Tibial nerve (tissue), 4 donors: ENCODE data around the gene CADPS2. TPM values are rescaled to one million over a fixed set of nuclear protein-coding genes. Genes with fewer than 3 reads are reported as not detected.

ENCODE experiments used
- DNase-seq, 2 donors: peaks; one replicate each; pipeline ENCODE4 v3.0.0-alpha.2; 2019; ENCODE audit warnings: low spot score in 2 of 2
- H3K27ac ChIP-seq, 4 donors: fragments of 200-600 bp; sonication (generic) in 3 of 4; one replicate each; pipeline ENCODE4 v1.5.1; 2017 to 2019; ENCODE audit warnings: mild to moderate bottlenecking in 1 of 4
- H3K27me3 ChIP-seq, 2 donors: fragments of 200-600 bp; sonication (generic) in 1 of 2; one replicate each; pipeline versions ENCODE4 v1.5.1 to v1.6.0; 2017 to 2019
- H3K36me3 ChIP-seq, 3 donors: fragments of 200-600 bp; sonication (generic); one replicate each; pipeline ENCODE4 v1.5.1; 2018 to 2019
- H3K4me1 ChIP-seq, 4 donors: fragments of 200-600 bp; sonication (generic) in 3 of 4; one replicate each; pipeline ENCODE4 v1.5.1; 2017 to 2019
- H3K4me3 ChIP-seq, 4 donors: fragments of 200-600 bp; sonication (generic) in 3 of 4; one replicate each; pipeline ENCODE4 v1.5.1; 2017 to 2019; ENCODE audit warnings: mild to moderate bottlenecking in 1 of 4, moderate library complexity in 1 of 4
- H3K9me3 ChIP-seq, 4 donors: fragments of 200-600 bp; sonication (generic) in 3 of 4; one replicate each; pipeline ENCODE4 v1.5.1; 2017 to 2019
- EP300 ChIP-seq, 2 donors: sonication (generic); formaldehyde crosslinking; IDR thresholded peaks; one replicate each; pipeline ENCODE4 v1.6.1; 2017; ENCODE audit warnings: antibody characterized with exemption in 2 of 2, mild to moderate bottlenecking in 1 of 2
- POLR2A ChIP-seq, 2 donors: fragments of 450-650 bp; IDR thresholded peaks; one replicate each; pipeline ENCODE4 v1.6.1; 2017; ENCODE audit warnings: antibody characterized with exemption in 2 of 2, mild to moderate bottlenecking in 2 of 2, moderate library complexity in 2 of 2
- WGBS, 2 donors: methylation state at CpG; one replicate each; pipeline ENCODE4 v1.1.5; 2018; 5-methylcytosine and 5-hydroxymethylcytosine counted together
- total RNA-seq, 4 donors: library from RNA; depleted of rRNA; stranded (reverse); fragments of >200 nt; gene quantifications; one replicate each; pipeline ENCODE4 v1.1.0, GENCODE V29; 2016
- TF ChIP-seq, protein P1 (sequence below), 5 experiments: fragments of 200-600 bp in 3 of 5; fragments of 450-650 bp in 2 of 5; sonication (generic) in 3 of 5; IDR thresholded peaks; one replicate each; pipeline ENCODE4 v1.5.1; 2016 to 2019; ENCODE audit warnings: antibody characterized with exemption in 5 of 5, mild to moderate bottlenecking in 3 of 5, moderate library complexity in 2 of 5

Gene CADPS2
- total RNA-seq, 4 donors from 2014 or later: 20.3 to 44.4 (median 27.1) TPM

GRCh38 chr7:122902751-122903495 lies 16.7 kb upstream of the CADPS2 start:
- no peaks in the 10 kb centered on the region for H3K9me3 ChIP-seq
- no peaks in the 10 kb centered on the region for H3K27me3 ChIP-seq
- WGBS, 2 donors: 87 to 88% methylated on average over 5 of the region's 5 CpGs
- H3K27ac ChIP-seq: no peak overlapping the region
- H3K36me3 ChIP-seq: no peaks in the 10 kb centered on the region
- TF ChIP-seq, protein P1, sequence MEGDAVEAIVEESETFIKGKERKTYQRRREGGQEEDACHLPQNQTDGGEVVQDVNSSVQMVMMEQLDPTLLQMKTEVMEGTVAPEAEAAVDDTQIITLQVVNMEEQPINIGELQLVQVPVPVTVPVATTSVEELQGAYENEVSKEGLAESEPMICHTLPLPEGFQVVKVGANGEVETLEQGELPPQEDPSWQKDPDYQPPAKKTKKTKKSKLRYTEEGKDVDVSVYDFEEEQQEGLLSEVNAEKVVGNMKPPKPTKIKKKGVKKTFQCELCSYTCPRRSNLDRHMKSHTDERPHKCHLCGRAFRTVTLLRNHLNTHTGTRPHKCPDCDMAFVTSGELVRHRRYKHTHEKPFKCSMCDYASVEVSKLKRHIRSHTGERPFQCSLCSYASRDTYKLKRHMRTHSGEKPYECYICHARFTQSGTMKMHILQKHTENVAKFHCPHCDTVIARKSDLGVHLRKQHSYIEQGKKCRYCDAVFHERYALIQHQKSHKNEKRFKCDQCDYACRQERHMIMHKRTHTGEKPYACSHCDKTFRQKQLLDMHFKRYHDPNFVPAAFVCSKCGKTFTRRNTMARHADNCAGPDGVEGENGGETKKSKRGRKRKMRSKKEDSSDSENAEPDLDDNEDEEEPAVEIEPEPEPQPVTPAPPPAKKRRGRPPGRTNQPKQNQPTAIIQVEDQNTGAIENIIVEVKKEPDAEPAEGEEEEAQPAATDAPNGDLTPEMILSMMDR (IDR thresholded peaks at IDR 0.05): no peak
- TF ChIP-seq POLR2A (IDR thresholded peaks at IDR 0.05) (no peak), EP300 (IDR thresholded peaks at IDR 0.05) (no peak)
- DNase-seq: no peak
- H3K4me1 ChIP-seq: no peaks in the 10 kb centered on the region
- no peak overlapping the region for H3K4me3 ChIP-seq

GRCh38 chr7:122901250-122901649 lies 15.0 kb upstream of the CADPS2 start:
- no peak for DNase-seq
- no peaks in the 10 kb centered on the region for H3K27me3 ChIP-seq
- no peak overlapping the region for H3K4me3 ChIP-seq
- TF ChIP-seq, protein P1 (IDR thresholded peaks at IDR 0.05): no peak
- no peak for TF ChIP-seq POLR2A (IDR thresholded peaks at IDR 0.05)
- no peak for TF ChIP-seq EP300 (IDR thresholded peaks at IDR 0.05)
- no peaks in the 10 kb centered on the region for H3K36me3 ChIP-seq
- 27 to 37% methylated on average over 3 of the region's 3 CpGs for WGBS, 2 donors
- H3K4me1 ChIP-seq: no peaks in the 10 kb centered on the region
- H3K27ac ChIP-seq: no peak overlapping the region
- no peaks in the 10 kb centered on the region for H3K9me3 ChIP-seq

DNA sequence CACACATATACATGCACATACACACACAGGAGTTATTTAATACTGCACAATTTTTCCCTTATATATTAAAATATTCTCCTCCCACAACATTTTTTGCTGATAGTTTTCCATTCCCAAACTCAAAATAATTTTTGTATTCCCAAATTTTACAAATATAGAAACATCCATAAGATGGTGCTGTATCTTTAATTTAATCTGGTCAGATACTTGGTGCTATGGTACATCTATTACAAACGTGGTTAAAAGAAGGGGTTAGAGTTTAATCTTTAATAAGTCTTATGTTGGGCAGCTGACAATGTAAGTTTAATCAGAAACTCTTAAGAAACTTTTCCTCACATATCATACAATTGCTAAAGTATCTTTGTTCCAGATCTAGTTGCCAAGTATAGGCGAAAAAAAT lies 10.2 kb upstream of the CADPS2 start:
- DNase-seq: no peak
- Histone ChIP-seq H3K4me1 (no peaks in the 10 kb centered on the region), H3K27ac (no peak overlapping the region), H3K4me3 (no peak overlapping the region), H3K27me3 (no peaks in the 10 kb centered on the region), H3K36me3 (no peaks in the 10 kb centered on the region), H3K9me3 (no peaks in the 10 kb centered on the region)
- TF ChIP-seq POLR2A (IDR thresholded peaks at IDR 0.05) (no peak), EP300 (IDR thresholded peaks at IDR 0.05) (no peak)
- WGBS, 2 donors: 52 to 54% methylated on average over 2 of the region's 2 CpGs

DNA sequence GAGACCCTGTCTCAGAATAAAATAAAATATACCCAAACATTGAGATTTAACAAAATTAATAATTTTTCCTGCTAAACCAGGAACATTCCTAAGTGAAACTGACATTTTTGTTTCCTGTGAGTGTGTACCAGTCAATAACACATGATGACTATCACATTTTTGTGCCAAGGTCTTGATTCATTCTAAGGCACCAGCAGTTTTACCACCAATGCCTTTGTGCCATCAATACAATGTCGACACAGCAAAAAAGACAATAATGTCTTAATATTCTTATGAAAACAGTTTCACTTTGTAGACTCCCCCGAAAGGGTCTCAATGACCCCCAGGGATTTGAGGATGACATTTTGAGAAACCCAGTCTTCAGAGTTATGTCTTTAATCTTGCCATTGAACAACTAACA lies 7.2 kb upstream of the CADPS2 start:
- no peak overlapping the region for H3K4me3 ChIP-seq
- TF ChIP-seq EP300 (IDR thresholded peaks at IDR 0.05) (no peak), POLR2A (IDR thresholded peaks at IDR 0.05) (no peak)
- TF ChIP-seq, protein P1 (IDR thresholded peaks at IDR 0.05): no peak
- H3K27me3 ChIP-seq: no peaks in the 10 kb centered on the region
- H3K9me3 ChIP-seq: no peaks in the 10 kb centered on the region
- DNase-seq: no peak
- no peak overlapping the region for H3K27ac ChIP-seq
- WGBS, 2 donors: 47 to 60% methylated on average over 2 of the region's 2 CpGs
- no peaks in the 10 kb centered on the region for H3K36me3 ChIP-seq
- H3K4me1 ChIP-seq: no peaks in the 10 kb centered on the region

DNA sequence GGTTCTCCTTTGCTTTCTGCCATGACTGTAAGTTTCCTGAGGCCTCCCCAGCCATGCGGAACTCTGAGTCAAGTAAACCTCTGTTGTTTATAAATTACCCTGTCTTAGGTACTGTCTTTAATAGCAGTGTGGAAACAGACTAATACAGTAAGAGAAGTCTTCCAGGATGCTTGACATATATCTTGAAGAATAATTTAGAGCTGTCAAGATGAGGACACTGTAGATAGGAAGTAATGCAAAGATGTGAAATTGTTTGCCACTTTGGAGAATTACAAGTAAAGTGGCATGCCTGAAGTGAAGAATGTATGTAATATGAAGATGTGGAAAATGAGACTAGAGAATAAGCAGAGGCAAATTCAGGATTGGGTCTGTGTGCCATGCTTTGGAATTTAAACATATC lies 2.9 kb upstream of the CADPS2 start:
- TF ChIP-seq EP300 (IDR thresholded peaks at IDR 0.05) (no peak), POLR2A (IDR thresholded peaks at IDR 0.05) (no peak)
- TF ChIP-seq, protein P1 (IDR thresholded peaks at IDR 0.05): no peak
- 92 to 100% methylated on average over 1 of the region's 1 CpG for WGBS, 2 donors

More for the DNA sequence above, 2.9 kb upstream of the CADPS2 start:
- Histone ChIP-seq H3K27me3 (peaks cover 0 to 8% of the 10 kb centered on the region in 2 donors), H3K27ac (no peak overlapping the region), H3K9me3 (no peaks in the 10 kb centered on the region), H3K4me1 (peaks cover 0 to 19% (median 0%) of the 10 kb centered on the region in 4 donors), H3K4me3 (no peak overlapping the region), H3K36me3 (no peaks in the 10 kb centered on the region)
- no peak for DNase-seq
